GM12878 (cell line): ENCODE measurements around the gene AGBL3. TPM values are rescaled to one million over a fixed set of nuclear protein-coding genes. Genes with fewer than 3 reads are reported as not detected.

Experiments
- CBFB ChIP-seq: IDR thresholded peaks from 2 replicates; pipeline ENCODE4 v1.6.1; 2016; ENCODE audit warnings: antibody characterized with exemption, low read depth
- GATAD2B ChIP-seq: fragments of 450-650 bp; conservative IDR thresholded peaks from 2 replicates; pipeline ENCODE4 v1.6.1; 2017; ENCODE audit warnings: low read depth, mild to moderate bottlenecking, moderate library complexity
- HDAC2 ChIP-seq: fragments of 200-600 bp; sonication (generic); IDR thresholded peaks from 2 replicates; pipeline ENCODE4 v1.6.1; 2017
- NRF1 ChIP-seq: conservative IDR thresholded peaks from 2 replicates; pipeline ENCODE4 v1.6.1; 2011; ENCODE audit warnings: mild to moderate bottlenecking, low read depth, low read length, improper control_type of control experiment
- POU2F2 ChIP-seq: IDR thresholded peaks from 3 replicates; pipeline ENCODE4 v1.6.1; 2011; ENCODE audit warnings: low read depth, mild to moderate bottlenecking, low read length, borderline replicate concordance
- STAT3 ChIP-seq: IDR thresholded peaks from 2 replicates; pipeline ENCODE4 v1.6.1; 2011; ENCODE audit warnings: low read depth, low read length, improper control_type of control experiment
- ZSCAN29 ChIP-seq: fragments of 450-650 bp; IDR thresholded peaks from 2 replicates; pipeline ENCODE4 v1.6.1; 2017; ENCODE audit warnings: mild to moderate bottlenecking, moderate library complexity
- polyA plus RNA-seq, 11 experiments: library from polyadenylated mRNA; depleted of rRNA in 4 of 11; unstranded in 6 of 11; stranded (reverse) in 5 of 11; fragments of >200 nt; fragmentation: Nextera tagmentation in 4 of 11; fragmentation: Illumina TruSeq in 1 of 11; extraction: Ambion mirVana in 4 of 11; extraction: Trizol in 1 of 11; gene quantifications; 1 replicate in 1 of 11; 2 replicates in 10 of 11; pipeline versions ENCODE4 v1.2.1 to v1.2.3, GENCODE V29; 2011 to 2016; ENCODE audit warnings: inconsistent platforms in 2 of 11, missing spikeins in 2 of 11, low read depth in 1 of 11
- total RNA-seq, 4 experiments: library from RNA; depleted of rRNA in 3 of 4; stranded (reverse); fragments of >200 nt in 3 of 4; fragmentation: Illumina TruSeq in 1 of 4; extraction: Trizol in 1 of 4; gene quantifications; 2 replicates each; pipeline versions ENCODE4 v1.2.1 to v1.2.3, GENCODE V29; 2013 to 2021
- TF ChIP-seq, protein P1 (sequence below): fragments of 450-650 bp; IDR thresholded peaks from 2 replicates; pipeline ENCODE4 v1.6.1; 2017; ENCODE audit warnings: mild to moderate bottlenecking, moderate library complexity
- TF ChIP-seq, protein P2 (sequence below): fragments of 450-650 bp; formaldehyde crosslinking; IDR thresholded peaks from 2 replicates; pipeline ENCODE4 v1.4.0; 2022; ENCODE audit warnings: mild to moderate bottlenecking, moderate library complexity
- TF ChIP-seq, protein P3 (sequence below): IDR thresholded peaks from 2 replicates; pipeline ENCODE4 v1.6.1; 2012; ENCODE audit warnings: improper control_type of control experiment, low read depth, low read length; ENCODE audit not compliant: insufficient replicate concordance
- TF ChIP-seq, protein P4 (sequence below): IDR thresholded peaks from 2 replicates; pipeline ENCODE4 v1.6.1; 2012; ENCODE audit warnings: low read depth, low read length, improper control_type of control experiment
- TF ChIP-seq, protein P5 (sequence below): IDR thresholded peaks from 2 replicates; pipeline ENCODE4 v1.6.1; 2012; ENCODE audit warnings: low read length, inconsistent platforms
- TF ChIP-seq, protein P6 (sequence below): IDR thresholded peaks from 2 replicates; pipeline ENCODE4 v1.6.1; 2012; ENCODE audit warnings: low read depth, low read length, improper control_type of control experiment

The AGBL3 gene
- total and polyA plus RNA-seq, 10 of the 15 experiments (the other 5 are each of a cell fraction or from before 2014, with no cell fraction given), result 0.82 to 12.4 (median 3.7) TPM

DNA sequence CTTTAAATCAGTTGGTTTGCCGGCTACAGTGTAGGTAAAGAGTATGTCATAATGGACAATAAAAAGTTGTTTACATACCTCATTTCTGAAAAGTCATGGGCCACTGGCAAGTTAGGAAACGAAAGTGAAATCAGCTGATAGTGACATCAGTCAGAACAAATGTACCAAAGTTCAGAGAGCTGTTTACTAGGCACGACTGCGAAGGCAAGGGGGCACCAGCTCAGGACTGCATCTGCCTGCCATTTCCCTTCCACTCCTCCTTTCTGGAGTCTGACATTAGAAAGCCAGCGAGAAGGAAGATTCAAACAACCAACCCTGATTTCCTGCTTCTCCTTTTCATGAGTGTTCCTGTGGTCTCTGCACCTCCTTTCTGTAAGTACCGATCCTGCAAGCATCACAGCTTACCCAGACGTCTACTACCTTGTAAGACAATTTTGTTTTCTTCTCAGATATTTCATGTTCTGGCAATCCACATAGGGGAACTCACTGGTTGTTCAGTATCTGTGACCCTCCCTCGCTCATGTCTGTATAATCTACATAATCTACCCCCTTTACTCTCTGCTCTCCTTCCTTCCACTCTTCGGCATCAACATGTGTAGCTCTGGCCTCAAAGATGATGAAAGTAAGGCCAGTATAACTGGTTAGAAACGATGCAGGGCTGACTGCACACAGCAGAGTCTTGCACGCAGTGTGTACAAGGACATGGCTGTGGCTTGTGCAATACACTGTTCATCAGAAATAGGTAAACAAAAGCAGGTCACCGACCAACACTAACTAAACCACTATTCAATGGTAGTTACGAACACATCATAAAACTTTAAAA lies 161.8 kb downstream of the AGBL3 start, which contains the start of gene TMEM140 (continued):
- TF ChIP-seq, protein P1, sequence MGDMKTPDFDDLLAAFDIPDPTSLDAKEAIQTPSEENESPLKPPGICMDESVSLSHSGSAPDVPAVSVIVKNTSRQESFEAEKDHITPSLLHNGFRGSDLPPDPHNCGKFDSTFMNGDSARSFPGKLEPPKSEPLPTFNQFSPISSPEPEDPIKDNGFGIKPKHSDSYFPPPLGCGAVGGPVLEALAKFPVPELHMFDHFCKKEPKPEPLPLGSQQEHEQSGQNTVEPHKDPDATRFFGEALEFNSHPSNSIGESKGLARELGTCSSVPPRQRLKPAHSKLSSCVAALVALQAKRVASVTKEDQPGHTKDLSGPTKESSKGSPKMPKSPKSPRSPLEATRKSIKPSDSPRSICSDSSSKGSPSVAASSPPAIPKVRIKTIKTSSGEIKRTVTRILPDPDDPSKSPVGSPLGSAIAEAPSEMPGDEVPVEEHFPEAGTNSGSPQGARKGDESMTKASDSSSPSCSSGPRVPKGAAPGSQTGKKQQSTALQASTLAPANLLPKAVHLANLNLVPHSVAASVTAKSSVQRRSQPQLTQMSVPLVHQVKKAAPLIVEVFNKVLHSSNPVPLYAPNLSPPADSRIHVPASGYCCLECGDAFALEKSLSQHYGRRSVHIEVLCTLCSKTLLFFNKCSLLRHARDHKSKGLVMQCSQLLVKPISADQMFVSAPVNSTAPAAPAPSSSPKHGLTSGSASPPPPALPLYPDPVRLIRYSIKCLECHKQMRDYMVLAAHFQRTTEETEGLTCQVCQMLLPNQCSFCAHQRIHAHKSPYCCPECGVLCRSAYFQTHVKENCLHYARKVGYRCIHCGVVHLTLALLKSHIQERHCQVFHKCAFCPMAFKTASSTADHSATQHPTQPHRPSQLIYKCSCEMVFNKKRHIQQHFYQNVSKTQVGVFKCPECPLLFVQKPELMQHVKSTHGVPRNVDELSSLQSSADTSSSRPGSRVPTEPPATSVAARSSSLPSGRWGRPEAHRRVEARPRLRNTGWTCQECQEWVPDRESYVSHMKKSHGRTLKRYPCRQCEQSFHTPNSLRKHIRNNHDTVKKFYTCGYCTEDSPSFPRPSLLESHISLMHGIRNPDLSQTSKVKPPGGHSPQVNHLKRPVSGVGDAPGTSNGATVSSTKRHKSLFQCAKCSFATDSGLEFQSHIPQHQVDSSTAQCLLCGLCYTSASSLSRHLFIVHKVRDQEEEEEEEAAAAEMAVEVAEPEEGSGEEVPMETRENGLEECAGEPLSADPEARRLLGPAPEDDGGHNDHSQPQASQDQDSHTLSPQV, result peak; percentile 77
- TF ChIP-seq, protein P2, sequence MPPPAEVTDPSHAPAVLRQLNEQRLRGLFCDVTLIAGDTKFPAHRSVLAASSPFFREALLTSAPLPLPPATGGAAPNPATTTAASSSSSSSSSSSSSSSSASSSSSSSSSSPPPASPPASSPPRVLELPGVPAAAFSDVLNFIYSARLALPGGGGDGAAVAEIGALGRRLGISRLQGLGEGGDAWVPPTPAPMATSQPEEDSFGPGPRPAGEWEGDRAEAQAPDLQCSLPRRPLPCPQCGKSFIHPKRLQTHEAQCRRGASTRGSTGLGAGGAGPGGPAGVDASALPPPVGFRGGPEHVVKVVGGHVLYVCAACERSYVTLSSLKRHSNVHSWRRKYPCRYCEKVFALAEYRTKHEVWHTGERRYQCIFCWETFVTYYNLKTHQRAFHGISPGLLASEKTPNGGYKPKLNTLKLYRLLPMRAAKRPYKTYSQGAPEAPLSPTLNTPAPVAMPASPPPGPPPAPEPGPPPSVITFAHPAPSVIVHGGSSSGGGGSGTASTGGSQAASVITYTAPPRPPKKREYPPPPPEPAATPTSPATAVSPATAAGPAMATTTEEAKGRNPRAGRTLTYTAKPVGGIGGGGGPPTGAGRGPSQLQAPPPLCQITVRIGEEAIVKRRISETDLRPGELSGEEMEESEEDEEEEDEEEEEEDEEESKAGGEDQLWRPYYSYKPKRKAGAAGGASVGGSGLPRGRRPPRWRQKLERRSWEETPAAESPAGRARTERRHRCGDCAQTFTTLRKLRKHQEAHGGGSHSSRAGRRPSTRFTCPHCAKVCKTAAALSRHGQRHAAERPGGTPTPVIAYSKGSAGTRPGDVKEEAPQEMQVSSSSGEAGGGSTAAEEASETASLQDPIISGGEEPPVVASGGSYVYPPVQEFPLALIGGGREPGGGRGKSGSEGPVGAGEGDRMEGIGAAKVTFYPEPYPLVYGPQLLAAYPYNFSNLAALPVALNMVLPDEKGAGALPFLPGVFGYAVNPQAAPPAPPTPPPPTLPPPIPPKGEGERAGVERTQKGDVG (CRISPR knock-in tag), result no peak
- TF ChIP-seq, protein P3, sequence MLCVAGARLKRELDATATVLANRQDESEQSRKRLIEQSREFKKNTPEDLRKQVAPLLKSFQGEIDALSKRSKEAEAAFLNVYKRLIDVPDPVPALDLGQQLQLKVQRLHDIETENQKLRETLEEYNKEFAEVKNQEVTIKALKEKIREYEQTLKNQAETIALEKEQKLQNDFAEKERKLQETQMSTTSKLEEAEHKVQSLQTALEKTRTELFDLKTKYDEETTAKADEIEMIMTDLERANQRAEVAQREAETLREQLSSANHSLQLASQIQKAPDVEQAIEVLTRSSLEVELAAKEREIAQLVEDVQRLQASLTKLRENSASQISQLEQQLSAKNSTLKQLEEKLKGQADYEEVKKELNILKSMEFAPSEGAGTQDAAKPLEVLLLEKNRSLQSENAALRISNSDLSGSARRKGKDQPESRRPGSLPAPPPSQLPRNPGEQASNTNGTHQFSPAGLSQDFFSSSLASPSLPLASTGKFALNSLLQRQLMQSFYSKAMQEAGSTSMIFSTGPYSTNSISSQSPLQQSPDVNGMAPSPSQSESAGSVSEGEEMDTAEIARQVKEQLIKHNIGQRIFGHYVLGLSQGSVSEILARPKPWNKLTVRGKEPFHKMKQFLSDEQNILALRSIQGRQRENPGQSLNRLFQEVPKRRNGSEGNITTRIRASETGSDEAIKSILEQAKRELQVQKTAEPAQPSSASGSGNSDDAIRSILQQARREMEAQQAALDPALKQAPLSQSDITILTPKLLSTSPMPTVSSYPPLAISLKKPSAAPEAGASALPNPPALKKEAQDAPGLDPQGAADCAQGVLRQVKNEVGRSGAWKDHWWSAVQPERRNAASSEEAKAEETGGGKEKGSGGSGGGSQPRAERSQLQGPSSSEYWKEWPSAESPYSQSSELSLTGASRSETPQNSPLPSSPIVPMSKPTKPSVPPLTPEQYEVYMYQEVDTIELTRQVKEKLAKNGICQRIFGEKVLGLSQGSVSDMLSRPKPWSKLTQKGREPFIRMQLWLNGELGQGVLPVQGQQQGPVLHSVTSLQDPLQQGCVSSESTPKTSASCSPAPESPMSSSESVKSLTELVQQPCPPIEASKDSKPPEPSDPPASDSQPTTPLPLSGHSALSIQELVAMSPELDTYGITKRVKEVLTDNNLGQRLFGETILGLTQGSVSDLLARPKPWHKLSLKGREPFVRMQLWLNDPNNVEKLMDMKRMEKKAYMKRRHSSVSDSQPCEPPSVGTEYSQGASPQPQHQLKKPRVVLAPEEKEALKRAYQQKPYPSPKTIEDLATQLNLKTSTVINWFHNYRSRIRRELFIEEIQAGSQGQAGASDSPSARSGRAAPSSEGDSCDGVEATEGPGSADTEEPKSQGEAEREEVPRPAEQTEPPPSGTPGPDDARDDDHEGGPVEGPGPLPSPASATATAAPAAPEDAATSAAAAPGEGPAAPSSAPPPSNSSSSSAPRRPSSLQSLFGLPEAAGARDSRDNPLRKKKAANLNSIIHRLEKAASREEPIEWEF, result peak; percentile 82
- TF ChIP-seq NRF1 (no peak), GATAD2B (no peak; the same call in 1 of the 2 replicates), POU2F2 (peak; percentile 49; the same call in 2 of the 3 replicates), STAT3 (peak; percentile 100), ZSCAN29 (no peak), CBFB (no peak; the same call in 1 of the 2 replicates), HDAC2 (no peak)
- TF ChIP-seq, protein P4, sequence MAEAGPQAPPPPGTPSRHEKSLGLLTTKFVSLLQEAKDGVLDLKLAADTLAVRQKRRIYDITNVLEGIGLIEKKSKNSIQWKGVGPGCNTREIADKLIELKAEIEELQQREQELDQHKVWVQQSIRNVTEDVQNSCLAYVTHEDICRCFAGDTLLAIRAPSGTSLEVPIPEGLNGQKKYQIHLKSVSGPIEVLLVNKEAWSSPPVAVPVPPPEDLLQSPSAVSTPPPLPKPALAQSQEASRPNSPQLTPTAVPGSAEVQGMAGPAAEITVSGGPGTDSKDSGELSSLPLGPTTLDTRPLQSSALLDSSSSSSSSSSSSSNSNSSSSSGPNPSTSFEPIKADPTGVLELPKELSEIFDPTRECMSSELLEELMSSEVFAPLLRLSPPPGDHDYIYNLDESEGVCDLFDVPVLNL, result no peak
- TF ChIP-seq, protein P5, sequence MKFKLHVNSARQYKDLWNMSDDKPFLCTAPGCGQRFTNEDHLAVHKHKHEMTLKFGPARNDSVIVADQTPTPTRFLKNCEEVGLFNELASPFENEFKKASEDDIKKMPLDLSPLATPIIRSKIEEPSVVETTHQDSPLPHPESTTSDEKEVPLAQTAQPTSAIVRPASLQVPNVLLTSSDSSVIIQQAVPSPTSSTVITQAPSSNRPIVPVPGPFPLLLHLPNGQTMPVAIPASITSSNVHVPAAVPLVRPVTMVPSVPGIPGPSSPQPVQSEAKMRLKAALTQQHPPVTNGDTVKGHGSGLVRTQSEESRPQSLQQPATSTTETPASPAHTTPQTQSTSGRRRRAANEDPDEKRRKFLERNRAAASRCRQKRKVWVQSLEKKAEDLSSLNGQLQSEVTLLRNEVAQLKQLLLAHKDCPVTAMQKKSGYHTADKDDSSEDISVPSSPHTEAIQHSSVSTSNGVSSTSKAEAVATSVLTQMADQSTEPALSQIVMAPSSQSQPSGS, result peak; percentile 94
- TF ChIP-seq, protein P6, sequence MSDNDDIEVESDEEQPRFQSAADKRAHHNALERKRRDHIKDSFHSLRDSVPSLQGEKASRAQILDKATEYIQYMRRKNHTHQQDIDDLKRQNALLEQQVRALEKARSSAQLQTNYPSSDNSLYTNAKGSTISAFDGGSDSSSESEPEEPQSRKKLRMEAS, result no peak
